HG03097 (cell line): ENCODE measurements around the gene ZNF420.
"Not testable (repeated sequence)": the region's sequence is repeated elsewhere in the genome, so short reads cannot be mapped to it uniquely, and the experiment has no call there.

Source experiments
- ATAC-seq: cut with Tn5 transposase; IDR thresholded peaks from one replicate; pipeline ENCODE4 v1.9.1; 2021; ENCODE audit not compliant: unreplicated experiment, low FRiP score

The ZNF420 gene

GRCh38 chr19:37077934-37078716 is at the start of gene ZNF420:
Gene ZNF420 (plus strand): TSS chr19:37078433. CDS start chr19:37089119, 10,686 bp downstream.
- ATAC-seq: peak; percentile 89

- no peak for ATAC-seq
Measured at GRCh38 chr19:37045140-37045539, 33.1 kb upstream of the ZNF420 start.

DNA sequence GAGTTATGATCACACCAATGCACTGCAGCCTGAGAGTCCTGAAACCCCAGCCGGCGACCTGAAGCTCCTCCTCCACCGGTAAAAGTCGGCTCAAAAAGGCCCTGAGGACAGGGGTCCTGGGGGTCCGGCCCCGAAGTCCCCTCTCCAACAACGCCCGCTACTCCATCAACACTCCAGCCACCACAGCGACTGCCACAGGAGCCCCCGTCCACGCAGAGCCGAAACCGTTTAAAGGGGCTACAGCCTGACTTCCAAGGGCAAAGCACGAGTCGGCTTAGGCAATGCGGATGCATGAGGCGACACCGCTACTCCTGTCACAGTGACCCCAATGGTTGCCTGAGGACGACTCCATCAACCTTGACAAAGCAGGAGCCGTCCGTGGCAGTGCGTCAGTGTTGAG is 22.9 kb upstream of the ZNF420 start:
- ATAC-seq: no peak

- ATAC-seq: no peak
Measured at GRCh38 chr19:37056776-37057175, 21.5 kb upstream of the ZNF420 start.

GRCh38 chr19:37059142-37059541 is 19.1 kb upstream of the ZNF420 start:
- no peak for ATAC-seq

- ATAC-seq: not testable (repeated sequence)
Measured at GRCh38 chr19:37064886-37065285, 13.3 kb upstream of the ZNF420 start.

DNA sequence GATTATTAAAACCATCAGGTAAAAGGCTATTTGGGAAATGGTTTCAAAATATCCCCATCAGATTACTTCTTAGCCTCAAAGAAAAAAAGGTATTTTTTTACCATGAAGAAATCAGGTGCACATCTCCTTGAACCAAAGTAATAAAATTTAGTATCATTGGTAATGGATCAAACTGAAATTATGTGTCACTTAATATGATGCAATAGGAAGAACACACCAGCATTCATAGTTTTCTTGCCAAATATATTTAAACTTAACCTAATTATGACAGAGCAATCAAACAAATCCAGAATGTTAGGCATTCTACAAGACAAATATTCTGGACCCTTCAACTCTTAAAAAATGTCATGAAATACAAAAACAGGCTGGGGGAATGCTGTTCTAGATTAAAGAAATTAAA is 4.1 kb upstream of the ZNF420 start:
- no peak for ATAC-seq

DNA sequence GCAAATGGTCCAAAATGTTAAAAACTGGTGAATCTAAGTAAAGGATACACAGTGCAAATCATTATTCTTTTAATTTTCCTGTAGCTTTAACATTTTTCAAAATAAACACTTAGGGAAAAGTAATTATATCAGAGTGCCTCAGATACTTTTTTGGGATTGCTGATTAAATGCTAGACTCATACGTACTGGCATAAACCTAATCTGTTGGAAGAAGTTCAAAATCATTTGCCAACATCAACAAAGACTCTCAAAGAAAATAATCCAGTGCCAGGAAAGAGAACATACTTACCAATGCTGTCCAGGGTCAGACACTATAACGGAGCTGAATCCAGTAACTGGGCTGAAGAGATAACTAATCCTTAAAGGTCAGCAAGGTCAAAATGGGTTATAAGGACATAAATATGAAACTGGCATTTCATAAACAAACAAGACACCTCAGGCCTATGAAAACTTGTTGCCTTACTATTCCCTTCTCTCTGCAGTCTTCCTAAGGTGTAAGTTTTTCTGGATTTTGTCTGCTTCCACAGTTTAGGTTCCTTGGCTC is 3.3 kb upstream of the ZNF420 start:
- no peak for ATAC-seq

GRCh38 chr19:37076524-37076923 is 1.7 kb upstream of the ZNF420 start:
- ATAC-seq: not testable (repeated sequence)

- no peak for ATAC-seq
Measured at GRCh38 chr19:37077501-37077933, 716 bp upstream of the ZNF420 start.

- no peak for ATAC-seq
Measured at GRCh38 chr19:37078717-37079032, 442 bp downstream of the ZNF420 start.

- ATAC-seq: no peak
Measured at GRCh38 chr19:37079238-37079637, 1.0 kb downstream of the ZNF420 start.

GRCh38 chr19:37082307-37082706 is 4.1 kb downstream of the ZNF420 start:
- no peak for ATAC-seq

GRCh38 chr19:37087110-37087509 is 8.9 kb downstream of the ZNF420 start:
- ATAC-seq: no peak

DNA sequence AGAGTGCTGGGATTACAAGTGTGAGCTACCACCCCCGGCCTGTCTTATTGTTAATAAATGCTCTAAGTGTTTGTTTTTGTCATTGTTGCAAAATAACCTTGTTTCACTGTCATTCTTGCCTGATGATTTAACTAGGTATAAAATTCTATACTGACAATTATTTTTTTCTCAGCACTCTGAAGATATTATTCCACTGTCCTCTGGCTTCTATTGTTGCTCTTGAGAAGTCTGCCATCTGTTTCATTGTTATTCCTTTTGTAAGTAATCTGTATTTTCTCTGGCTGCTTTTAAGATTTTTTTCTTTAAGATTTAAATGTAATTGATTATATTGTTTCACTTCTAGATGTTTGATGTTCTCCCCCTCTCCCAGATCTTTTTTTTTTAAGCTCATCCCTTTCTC is 17.6 kb downstream of the ZNF420 start:
- no peak for ATAC-seq

DNA sequence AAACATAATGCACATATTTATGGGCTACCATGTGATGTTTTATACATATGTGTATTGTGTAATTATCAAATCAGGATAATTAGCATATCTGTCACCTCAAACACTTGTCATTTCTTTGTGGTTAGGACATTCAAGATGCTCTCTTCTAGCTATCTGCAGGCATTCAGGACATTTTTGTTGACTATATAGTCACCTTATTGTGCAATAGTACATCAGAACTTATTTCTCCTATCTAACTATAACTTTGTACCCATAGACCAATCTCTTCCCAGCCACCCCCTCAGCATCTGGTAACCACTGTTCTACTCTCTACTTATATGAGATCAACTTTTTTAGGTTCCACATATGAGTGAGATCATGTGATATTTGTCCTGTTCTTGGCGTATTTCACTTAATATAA is 20.3 kb downstream of the ZNF420 start:
- no peak for ATAC-seq

DNA sequence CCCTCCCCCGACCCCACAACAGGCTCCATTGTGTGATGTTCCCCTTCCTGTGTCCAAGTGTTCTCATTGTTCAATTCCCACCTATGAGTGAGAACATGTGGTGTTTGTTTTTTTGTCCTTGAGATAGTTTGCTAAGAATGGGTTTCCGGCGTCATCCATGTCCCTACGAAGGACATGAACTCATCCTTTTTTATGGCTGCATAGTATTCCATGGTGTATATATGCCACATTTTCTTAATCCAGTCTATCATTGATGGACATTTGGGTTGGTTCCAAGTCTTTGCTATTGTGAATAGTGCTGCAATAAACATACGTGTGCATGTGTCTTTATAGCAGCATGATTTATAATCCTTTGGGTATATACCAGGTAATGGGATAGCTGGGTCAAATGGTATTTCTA is 25.9 kb downstream of the ZNF420 start:
- not testable (repeated sequence) for ATAC-seq

DNA sequence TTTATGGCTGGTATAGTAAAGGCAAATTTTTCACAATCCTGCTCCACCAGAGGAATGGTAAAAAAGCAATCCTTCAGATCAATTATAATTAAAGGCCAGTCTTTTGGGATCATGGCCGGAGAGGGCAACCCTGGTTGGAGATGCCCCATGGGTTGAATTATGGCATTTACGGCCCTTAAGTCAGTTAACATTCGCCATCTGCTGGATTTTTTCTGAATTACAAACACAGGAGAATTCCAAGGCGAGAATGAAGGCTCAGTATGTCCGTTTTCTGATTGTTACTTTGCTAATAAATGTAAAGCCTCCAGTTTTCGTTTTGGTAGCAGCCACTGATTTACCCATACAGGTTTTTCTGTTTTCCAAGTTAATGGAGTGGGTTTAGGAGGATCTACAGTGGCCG is 33.5 kb downstream of the ZNF420 start:
- not testable (repeated sequence) for ATAC-seq

GRCh38 chr19:37114001-37114400 is 35.8 kb downstream of the ZNF420 start:
- ATAC-seq: no peak

- not testable (repeated sequence) for ATAC-seq
Measured at GRCh38 chr19:37122093-37122492, 43.9 kb downstream of the ZNF420 start.

DNA sequence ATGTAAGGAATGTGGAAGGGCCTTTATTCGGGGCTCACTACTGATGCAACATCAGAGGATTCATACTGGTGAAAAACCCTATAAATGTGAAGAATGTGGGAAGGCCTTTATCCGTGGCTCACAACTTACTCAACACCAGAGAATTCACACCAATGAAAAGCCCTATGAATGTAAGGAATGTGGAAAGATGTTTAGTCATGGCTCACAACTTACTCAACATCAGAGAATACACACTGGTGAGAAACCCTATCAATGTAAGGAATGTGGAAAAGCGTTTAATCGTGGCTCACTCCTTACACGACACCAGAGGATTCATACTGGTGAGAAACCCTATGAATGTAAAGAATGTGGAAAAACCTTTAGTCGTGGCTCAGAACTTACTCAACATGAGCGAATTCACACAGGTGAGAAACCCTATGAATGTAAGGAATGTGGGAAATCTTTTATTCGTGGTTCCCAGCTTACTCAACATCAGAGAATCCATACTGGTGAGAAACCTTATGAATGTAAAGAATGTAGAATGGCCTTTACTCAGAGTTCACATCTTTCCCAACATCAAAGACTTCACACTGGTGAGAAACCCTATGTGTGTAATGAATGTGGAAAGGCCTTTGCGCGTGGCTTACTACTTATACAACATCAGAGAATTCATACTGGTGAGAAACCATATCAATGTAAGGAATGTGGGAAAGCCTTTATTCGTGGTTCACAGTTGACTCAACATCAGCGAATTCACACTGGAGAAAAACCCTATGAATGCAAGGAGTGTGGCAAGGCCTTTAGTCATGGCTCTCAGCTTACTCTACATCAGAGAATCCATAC is 50.0 kb downstream of the ZNF420 start:
- ATAC-seq: no peak

DNA sequence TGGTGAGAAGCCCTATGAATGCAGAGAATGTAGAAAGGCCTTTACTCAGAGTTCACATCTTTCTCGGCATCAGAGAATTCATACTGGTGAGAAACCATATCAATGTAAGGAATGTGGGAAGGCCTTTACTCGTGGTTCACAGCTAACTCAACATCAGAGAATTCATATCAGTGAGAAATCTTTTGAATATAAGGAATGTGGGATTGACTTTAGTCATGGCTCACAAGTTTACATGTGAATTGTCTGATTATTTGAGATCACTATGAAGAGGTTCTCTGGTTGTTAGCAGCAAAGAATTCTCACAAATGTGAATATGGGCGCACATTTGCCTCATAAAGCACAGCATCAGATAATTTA is 50.6 kb downstream of the ZNF420 start:
- no peak for ATAC-seq
